SK-N-DZ (cell line): ENCODE measurements around the gene CAPS.

Experiments
- DNase-seq: peaks from one replicate; pipeline ENCODE4 v3.0.0-alpha.2; 2015; ENCODE audit warnings: low spot score

The CAPS gene

DNA sequence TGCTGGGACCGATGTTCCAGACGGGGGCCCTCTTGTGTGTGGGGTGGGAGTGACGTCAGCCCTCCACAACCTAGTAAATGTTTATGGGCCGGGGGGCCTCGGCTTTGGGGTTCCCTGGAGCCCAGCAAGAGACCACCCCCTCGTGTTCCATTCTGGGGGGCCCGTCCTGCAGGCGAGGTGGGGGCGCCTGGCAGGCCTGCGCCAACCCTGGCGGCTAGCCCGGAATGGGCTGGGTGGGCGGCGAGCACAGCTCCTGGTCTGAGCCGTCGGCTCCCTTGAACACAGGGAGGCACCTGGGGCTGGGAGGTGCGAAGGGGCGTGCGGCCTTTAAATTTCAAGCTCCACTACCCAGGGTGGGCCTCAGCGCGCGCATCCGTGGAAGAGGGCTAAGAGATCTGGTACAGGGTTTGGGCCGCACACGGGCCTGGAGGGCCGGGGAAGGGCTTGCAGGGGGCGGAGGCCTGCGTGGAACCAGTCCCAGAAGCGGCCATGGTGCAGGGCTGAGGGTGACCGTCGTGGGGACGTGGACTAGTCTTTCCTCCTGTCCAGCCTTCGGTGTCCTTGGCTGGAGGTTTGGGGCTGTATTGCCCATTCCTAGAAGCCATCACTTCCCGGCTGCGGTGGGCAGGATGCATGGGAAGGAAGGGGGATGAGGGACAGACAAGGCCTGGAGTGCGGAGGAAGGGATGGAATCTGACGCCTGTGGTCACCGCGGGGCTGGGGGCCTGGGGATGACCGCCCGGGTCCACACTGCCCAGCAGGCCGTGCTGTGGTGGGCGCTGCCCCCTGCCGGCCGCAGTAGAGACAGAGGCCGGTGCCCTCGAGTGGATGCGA is 21.9 kb upstream of the CAPS start:
- DNase-seq = no peak

DNA sequence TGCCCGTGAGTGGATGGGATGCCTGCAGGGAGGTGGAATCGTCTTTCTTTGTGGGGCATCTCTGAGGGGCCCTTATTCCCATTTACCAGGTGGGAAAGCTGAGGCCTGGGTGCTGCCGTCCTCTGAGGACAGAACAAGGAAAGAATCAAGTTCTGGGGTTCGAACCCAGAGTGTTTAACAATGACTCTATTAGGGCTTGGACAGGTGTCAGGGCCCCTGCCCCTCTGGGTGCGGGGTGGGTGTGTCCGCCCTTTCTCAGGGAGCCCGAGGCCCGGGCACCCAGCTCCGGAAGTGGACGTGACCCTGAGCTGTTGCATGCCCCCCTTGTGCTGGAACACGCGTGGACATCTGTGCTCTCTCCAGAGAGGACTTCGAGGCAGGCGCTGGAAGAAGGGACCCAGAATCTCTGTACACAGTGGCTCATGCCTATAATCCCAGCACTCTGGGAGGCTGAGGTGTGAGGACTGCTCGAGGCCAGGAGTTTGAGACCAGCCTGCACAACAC is 21.2 kb upstream of the CAPS start:
- DNase-seq = no peak

DNA sequence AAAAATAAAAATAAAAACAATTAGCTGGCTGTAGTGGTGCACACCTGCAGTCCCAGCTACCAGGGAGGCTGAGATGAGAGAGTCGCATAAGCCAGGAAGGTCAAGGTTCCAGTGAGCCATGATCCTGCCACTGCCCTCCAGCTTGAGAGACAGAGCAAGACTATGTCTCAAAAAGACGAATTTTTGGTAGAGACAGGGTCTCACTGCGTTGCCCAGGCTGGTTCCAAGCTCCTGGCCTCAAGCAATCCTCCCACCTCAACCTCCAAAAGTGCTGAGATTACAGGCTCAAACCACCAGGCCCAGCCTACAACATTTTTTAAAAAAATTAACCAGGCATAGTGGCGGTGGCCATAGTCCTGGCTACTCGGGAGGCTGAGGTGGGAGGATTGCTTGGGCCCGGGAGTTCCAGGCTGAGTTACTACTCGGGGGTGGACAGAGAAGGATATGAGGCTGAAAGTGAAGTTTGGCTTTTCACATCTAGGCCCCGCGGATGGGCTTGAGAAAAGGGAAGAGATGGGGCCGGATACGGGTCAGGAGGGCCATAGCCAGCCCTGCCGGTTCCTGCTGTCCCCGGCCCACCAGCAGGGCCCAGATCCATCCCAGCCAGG is 20.7 kb upstream of the CAPS start:
- no peak for DNase-seq

DNA sequence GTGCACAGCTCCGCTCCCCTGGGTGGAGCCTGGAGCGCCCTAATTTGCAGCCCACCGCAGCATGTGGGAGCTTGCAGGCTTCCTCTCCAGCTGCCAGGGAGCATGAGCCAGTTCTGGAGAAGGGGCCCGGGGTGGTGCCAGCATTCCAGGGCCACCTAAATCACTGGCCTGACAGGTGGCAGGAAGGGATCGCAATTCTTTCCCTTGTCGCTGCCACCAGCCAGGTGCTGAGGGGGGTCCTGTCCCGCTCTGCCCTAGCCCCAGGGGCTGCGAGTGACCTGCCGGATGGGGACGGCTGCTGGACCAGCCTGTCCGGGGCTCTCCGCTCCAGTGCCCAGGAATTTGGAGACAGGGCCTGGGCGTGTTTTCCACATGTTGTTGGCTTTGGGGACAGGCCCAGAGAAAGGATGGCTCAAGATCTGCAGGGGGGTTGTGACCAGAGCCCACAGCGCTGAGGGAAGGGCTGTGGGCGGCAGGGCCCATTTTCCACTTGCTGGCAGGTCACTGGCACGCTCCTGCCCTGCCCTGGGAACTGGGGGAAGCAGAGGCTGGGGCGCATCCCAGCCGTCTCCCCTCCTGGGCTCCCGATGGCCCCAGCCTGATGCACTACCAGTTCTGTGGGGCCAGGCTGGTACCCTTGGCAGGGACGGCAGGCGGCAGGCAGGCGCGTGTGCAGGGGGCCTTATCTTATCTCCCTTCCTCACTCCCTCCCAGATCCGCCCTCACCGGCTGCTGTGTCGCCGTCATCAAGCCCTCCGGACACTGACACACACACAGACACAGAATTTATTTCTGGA is 19.9 kb upstream of the CAPS start:
- DNase-seq = no peak

DNA sequence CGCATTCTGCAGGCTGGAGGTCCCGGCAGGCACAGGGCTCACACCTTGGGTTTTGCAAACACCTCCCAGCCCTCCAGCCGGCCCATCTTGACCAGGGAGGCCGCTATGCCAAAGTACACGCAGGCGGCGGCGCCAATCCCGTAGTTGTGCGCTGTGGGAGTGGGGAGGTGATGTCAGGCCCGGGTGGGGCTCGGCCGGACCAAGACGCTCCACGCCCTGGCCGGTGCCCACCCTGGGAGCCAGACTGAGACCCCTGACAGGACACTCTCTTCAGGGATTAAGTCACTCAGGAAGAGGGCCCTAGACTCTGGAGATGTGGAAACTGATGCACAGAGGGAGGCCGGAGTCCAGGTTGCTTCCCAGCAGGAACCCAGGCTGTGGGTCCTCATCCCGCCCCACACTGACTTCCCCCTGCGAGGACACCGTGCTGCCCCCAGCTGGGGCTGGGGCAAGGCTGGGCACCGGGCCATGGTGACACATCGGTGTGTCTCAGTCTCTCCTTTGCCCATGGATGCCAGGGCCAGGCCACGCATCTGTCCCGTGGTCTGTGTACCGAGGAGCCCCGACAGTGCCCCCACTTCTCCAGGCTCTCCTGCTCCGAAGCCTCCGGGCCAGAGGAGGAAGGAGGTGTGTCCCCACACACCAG is 19.2 kb upstream of the CAPS start:
- no peak for DNase-seq

DNA sequence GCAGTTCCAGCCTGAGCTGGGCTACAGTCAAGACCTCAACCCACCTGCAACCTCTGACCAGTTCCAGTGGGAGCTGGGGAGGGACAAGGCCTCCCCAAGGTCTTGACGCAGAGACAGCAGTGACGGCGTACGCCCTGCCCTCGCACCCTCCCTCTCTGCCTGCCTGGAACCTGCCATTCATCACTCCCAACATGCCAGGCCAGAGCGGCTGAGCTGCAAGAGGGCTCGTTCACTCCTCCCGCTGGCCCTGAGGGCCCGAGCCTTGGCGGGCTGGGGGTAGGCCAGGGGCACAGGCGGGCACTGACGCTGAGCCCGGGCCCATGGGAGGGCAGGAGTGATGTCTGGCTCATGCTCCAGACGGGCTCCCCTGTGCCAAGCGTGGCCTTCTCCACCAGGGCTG is 18.6 kb upstream of the CAPS start:
- DNase-seq = no peak

DNA sequence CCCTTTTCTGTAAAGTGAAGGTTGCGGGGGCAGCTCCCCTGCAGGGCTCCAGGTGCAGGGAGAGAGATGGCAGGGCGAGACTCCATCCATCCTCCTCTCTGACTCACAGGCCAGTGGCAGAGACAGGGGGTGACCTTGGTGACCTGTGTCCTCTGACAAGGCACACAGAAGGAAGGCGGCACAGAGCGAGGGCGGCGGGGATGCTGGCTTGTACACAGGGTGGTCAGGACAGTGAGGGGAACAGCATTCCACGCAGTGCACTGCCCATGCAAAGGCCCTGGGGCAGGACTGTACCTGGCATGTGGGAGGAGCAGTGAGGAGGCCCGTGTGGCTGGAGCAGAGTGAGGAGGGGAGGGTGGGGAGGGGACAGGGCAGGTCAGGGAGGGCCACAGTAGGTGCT is 18.2 kb upstream of the CAPS start:
- no peak for DNase-seq

DNA sequence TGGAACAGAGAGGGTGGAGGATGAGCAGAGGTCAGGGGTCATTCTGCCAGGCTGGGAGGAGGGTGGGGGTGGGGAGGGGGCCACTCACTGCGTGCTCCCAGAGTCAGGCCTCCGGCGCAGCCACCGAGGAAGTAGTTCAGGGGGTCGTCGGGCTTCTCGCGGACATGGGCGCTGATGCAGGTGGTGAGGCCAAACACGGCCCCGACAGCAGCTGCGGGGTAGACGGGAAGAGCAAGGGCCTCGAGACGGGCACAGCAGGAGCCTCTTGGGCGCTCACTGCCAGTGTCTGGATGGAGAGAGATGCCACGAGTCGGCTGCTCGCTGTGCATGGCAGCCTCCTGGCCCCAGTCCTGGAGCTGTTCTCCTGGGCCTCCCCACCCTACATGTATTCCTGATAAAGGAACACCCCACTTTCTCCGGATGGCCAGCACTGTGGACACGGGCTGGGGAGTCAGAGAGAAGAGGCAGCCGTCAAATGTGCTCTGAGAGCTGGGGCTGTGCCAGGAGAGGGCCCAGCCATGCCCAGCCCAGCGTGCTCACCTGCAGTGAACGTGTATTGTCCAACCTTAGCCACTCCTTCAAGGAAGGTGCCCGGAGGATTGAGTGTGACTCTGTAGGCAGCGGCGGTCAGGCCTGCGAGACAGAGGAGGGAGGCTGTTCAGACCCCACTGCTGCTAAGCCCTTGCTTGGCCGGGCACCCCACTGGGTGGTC is 17.5 kb upstream of the CAPS start:
- DNase-seq = no peak

DNA sequence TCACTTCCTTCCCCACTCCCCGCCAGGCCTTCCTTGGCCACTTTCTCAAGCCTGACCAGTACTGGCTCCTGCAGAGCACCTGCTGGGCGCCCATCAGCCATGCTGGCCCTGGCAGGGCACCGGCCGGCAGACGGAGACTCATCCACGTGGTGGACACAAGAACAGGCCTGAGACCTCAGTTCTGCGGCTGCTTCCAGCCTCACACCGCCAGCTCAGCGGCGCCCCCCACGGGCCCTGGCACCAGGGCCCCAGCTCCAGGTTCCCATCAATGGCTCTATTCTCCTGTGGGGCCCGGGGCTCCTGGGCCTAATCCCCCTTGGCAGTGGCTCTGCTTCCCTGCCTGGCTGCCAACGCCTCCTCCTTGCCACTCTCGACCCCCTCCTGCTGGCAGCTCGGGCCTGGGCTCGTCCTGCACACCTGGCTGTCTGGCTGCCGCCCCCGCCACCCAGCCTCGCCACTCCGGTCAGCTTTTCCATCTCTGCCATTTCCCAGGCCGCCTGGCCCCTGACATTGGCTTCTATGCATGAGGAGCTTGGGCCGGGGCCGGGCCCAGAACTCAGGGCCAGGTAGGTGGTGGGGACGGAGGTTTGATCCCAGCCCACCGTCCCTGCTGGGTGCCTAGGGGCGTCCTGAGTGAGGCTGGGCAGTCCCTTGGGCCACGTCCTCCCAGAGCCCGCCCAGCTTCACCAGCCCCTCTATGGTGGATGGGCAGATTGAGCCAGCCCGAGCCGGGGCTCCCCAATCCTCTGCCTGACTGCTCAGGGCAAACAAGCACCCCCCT is 16.7 kb upstream of the CAPS start:
- DNase-seq = no peak

DNA sequence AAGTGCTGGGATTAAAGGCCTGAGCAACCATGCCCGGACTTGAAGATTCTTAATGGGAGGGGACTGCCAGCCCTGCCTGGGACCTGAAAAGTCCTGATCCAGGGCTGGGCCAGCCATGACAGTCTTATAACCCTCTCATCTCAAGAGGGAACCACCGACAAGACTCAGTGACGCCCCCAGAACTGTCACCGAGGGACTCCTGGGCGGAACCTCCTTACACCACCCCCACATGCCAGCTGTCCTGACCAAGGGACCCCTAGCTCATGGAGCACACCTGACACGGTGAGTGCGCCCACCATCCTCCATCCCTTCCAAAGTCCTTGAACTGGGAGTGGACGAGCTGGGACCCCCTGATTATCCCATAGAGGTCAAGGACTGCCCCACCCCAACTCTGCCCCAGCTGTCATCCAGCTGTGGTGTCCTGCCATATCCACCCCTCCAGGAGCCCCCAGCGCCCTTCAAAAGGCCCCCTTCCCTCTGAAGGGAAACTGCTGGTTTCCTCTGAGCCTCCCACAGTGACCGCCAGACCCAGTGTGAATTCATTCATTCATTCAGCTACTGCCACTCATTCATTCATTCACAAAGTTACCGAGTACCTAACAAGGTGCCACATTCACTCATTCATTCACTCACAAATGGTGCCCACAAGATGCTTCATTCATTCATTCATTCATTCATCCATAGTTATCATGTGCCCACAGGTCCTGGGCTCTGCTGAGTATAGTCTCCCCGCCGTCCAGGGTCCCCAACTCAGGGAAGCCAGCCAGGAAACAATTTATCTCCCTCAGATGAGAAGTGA is 14.1 kb upstream of the CAPS start:
- DNase-seq = no peak

DNA sequence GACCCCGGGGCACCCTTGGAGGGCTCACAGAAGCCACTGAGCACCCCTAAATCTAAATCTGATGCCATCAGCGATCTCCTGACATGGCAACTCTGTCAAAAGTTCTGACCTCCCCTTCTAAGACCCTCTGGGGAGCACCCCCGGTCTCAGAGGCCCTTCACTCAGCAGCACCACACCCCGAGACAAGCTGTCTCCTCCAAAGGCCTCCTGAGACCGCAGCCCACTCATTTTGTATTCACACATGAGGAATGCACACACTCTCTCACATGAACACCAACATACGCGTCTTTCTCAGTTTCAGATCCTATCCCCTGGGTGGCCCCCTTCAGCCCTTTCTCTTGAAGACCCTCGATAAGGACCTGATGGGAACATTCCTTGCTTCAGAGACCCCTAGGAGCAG is 13.1 kb upstream of the CAPS start:
- DNase-seq = no peak

DNA sequence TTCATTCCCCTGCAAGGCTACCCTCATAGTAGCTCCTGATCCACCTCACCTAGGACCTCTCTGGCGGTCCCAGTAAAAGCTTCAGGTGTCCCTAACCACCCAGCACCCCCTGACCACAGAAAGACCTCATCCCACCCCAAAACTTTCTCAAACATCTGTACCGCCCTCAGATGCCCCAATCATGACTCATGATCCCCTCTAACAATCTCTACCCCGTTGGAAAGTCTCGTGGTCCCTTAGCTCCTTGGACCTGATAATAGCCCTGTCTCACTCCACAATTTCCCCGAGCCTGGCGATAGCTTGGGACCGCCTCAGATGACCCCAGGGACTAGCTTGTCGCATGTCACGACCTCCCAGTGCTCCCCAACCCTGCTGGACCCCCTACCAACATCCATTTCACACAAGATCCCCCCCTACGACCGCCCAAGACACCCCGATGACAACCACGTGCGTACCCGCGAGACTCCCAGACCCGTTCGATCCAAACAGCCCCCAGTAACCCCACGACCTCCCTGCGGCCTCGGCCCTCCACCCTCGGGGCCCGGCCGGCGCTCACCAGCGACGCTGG is 10.9 kb upstream of the CAPS start:
- no peak for DNase-seq

DNA sequence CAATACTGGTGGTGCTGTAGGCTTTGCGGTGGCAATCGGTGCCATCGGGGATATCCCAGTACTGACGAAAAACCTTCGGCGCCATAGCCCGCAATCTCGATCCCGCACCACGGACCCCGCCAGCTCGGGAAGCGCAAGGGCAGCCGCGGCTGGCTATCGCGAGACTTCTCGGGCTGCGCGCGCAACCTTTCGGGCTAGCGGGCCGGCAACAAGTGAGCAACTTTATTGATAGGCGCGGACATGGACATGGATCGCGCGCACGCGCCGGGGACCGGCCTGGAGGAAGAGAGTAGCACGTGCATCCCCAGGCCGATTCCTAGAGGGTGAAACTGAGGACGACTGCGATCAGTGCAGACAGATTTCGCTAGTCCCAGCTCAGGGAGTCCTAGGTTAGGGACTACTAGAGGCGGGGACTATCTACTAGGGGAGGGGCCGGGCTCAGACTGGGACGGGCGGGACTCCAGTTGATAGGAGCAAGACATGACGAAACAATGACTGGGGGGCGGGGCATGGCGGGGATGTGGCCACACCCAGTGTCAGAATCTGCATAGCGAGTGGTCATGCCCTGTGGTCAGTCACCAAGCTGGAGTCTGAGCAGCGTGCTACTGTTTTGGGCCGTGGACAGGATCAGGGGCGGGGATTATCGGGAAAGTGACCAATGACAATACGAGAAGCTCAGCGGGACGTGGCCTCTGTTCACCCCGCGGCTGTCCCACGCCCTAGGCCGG is 10.3 kb upstream of the CAPS start, which contains the start of gene NDUFA11:
Gene NDUFA11 (minus strand): TSS at position 167 of the 728 bp plus-strand sequence. CDS start 82 bp downstream, at position 85.
- DNase-seq = peak; percentile 93

DNA sequence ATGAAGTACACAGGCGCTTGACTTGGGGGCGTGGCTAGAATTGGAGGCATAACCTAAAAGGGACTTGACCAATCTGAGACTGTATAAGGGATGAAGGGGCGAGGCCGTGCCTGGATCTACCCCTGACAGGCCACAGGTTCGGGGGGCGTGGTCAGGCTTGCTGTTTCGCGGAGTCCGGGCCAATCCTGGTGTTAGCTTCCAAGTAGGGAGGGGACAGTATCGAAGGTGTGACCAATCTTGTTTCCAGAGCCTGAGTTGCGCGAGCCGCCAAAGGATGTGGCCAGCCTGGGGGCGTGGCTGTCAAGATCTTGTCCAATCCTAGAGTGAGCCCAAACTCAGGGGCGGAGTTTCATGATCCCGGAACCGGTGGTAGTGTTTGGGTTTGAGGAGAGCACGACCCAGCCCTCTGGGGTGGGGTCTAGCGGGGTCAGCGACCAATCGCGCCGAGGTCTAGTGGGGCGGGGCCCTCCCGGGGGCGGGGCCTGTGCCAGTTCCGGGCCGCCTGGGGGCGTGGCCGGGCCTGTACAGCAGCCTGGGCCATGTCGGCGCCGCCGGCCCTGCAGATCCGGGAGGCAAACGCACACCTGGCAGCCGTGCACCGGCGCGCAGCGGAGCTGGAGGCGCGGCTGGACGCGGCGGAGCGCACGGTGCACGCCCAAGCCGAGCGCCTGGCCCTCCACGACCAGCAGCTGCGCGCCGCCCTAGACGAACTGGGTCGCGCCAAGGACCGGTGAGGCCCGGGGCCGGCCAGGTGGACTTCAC is 9.5 kb upstream of the CAPS start, which contains the start of gene VMAC:
Gene VMAC (plus strand): TSS at position 521 of the 762 bp plus-strand sequence. CDS start 19 bp downstream, at position 540.
- DNase-seq = peak; percentile 100

DNA sequence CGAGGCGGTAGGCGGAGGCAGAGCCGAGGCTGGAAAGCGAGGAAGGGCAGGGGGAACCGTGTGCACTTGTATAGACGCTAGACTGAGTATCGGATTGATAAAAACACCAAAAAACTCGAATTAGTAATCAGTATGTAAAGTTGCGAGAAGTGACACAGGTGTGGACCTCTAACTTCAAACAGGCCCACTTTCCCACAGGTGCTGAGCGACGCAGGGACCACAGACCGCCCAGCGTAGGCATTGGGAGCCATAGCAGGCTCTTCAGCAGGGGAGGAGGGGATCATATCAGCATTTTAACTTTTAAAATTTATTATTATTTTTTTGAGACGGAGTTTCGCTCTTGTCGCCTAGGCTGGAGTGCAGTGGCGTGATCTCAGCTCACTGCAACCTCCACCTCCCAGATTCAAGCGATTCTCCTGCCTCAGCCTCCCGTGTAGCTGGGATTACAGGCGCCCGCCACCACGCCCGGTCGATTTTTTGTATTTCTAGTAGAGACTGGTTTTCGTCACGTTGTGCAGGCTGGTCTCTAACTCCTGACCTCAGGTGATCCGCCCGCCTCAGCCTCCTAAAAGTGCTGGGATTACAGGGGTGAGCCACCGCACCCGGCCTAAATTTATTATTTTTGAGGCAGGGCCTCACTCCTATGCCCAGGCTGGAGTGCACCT is 8.8 kb upstream of the CAPS start:
- no peak for DNase-seq

DNA sequence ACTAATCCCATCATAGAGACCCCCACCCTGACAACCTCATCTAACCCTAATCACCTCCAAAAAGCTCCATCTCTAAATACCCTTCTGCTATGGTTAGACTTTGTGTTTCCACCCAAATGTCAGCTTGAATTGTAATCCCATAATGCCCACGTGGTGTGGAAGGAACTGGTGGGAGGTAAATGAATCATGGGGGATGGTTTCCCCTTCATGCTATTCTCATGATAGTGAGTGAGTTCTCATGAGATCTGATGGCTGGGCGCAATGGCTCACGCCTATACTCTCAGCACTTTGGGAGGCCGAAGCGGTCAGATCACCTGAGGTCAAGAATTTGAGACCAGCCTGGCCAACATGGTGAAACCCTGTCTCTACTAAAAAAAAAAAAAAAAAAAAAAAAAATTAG is 6.8 kb upstream of the CAPS start:
- no peak for DNase-seq
